Posterior vena cava (tissue), 2 donors: ENCODE data around the gene RAE1. TPM values are rescaled to one million over a fixed set of nuclear protein-coding genes. Genes with fewer than 3 reads are reported as not detected.
A peak's percentile ranks its signal among the peaks of the same experiment; 100 is the strongest.

Experiments used
- DNase-seq: peaks from one replicate; pipeline ENCODE4 v3.0.0-alpha.2; 2020; ENCODE audit warnings: low spot score
- intact Hi-C, 2 donors: fragments of 100-400 bp; cut with DNase I; formaldehyde crosslinking; loops; one replicate each; pipeline versions ENCODE4 v1.14.1 to v1.14.2; 2022 to 2023
- long read RNA-seq, 2 donors: library from polyadenylated mRNA; unstranded; transcript quantifications; one replicate each; pipeline ENCODE4 v2.0.0, GENCODE V29; 2020 to 2021
- total RNA-seq, 2 donors: library from RNA; stranded (reverse); fragmentation: NEBNext Ultra II Directional; extraction: Animal tissue kit (Norgen Biotek cat#: 25700); gene quantifications; one replicate each; pipeline ENCODE4 v1.2.1, GENCODE V29; 2021
- donor health status: DM: yes; HTN: yes; CAD: no.
- donor health status: DM: yes; HTN: yes; CAD: no.

The RAE1 gene
- 10 to 100 TPM; 10.6 to 14.3 TPM for total RNA-seq
- long read RNA-seq, donor 1, transcript RAE1-203 (12 exons, 2,639 nt) = major isoform, 12 of 13 reads
- long read RNA-seq, donor 1, partial matches to known transcripts = 0 of 13 reads
- long read RNA-seq, donor 1, other reads (novel, unspliced or antisense) = 1 of 13 reads
- long read RNA-seq, donor 2, transcript RAE1-203 (12 exons, 2,639 nt) = major isoform, 75 of 85 reads
- long read RNA-seq, donor 2, partial matches to known transcripts = 1 of 85 reads
- long read RNA-seq, donor 2, other reads (novel, unspliced or antisense) = 5 of 85 reads

DNA sequence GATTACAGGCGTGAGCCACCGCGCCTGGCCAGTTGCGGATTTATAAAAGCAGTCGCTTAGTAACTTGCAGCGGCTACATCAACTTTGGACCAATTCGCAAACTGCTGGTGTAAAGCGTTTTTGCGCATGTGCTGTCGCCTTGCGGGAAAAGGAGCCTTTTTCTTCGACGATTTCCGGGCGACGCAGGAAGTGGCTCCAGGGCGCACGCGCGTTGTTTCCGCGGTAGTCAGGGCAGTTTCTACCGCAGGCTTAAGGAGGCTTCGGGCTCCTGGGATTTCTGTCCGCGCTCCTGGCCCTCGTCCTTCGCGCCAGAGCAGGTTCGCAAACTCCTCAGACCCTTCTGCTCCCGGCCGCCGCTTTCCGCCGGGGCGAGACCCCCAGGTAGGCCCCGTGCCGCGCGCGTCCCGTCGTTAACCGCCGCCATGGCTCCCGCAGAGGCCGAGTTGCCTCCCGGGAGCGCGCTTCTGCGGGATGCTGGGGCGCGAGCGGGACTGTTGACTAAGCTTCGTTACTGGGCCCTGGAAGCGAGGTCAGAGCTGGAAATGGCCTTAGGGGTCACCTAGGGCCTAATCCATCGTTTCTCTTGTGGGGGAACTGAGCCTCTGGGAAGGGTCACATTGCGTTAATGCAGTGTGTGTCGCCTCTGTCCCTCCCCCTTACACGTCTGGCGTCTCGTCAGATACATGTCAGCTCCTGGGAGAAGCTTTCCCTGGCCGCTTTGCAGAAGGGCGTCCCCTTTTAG is at the start of gene RAE1:
RAE1 (plus strand) TSS at position 214 of the 742 bp plus-strand sequence. CDS start 2,784 bp downstream, outside the sequence.
- DNase-seq = peak; percentile 97
- intact Hi-C loops = no loop called here

- DNase-seq = no peak
- intact Hi-C loops = no loop called here
These were observed 44.3 kb upstream of the RAE1 start for GRCh38 chr20:57306747-57307146.

- DNase-seq = no peak
- intact Hi-C loops = no loop called here
These were observed 42.4 kb upstream of the RAE1 start for GRCh38 chr20:57308451-57309271.

DNA sequence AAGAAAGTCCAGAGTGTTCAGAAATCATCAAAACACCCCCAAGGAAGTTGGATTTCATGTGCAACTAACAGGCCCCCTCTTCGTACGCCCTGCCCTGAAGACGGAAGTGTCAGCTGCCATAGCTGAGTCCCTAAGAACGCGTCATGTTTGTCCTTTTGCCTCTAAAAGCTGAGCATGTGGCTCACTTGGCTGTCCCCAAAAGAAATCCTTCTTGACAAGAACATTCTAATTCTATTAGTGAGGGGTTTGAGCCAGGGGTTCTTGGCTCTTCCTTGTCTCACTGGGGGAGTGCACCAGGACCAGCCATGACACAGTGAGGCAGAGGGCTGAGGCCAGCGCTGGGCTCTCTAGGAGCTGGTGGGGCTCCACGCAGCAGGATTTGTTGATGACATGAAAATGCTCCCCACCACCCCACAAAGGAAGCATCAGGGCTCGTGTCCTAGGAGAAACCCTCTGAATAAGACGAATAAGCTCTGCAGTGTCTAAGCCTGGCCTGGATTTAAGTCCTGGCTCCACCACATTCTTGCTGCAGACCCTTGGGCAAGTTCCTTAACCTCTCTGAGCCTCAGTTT is 41.4 kb upstream of the RAE1 start:
- no peak for DNase-seq

DNA sequence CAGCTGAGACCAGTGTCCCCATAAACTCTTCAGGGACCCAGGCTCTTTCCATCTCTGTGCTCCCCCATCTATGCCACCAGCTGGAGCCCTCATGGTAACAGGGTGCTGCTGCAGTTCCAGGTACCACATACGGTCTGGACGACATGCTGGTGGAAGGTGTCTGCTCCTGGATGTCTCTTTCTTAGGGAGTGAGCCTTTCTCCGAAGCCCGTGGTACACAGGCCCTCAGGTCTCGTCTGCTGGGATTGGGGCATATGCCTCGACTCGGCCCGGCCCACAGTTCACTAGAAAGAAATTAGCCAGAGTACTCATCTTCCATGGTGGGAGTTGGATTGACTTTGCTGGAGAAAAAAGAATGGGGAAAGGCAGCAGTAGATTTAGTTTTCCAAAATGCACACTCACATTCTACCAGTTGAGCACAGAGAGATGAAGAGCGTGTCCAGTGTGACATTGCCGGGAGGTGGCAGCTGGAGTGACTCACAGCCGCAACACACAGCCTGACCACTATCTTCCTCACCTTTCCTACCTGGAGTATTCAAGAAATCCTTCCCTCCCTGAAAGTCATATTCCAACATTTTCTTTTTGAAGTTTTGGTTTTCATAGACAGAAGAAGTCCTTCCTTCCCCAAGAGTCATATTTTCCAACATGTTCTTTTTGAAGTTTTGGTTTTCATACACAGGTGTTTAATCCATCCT is 40.1 kb upstream of the RAE1 start:
- DNase-seq = no peak
- intact Hi-C loops = no loop called here

More for the DNA sequence above, 41.4 kb upstream of the RAE1 start:
- intact Hi-C loops = no loop called here

GRCh38 chr20:57312138-57312537 is 38.9 kb upstream of the RAE1 start:
- no peak for DNase-seq
- intact Hi-C loops = no loop called here

DNA sequence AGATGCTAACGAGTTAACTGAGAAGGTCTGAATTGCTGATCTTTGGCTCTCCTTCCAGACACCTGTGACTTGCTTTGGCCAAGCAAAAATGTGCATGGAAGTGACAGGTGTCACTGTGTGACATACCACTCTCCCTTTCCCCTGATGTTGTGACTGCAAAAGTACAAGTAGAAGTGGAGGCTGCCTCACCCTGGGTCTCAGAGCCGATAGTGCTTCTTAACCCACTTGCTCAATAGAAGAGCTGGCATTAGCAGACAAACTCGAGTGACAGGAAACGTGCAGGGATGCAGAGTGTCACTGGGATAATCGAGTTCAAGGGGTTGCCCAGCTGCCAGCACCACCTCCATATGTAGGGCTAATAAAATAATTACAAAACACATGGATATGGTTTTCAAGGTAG is 37.8 kb upstream of the RAE1 start:
- no peak for DNase-seq

GRCh38 chr20:57313951-57314350 is 37.1 kb upstream of the RAE1 start:
- intact Hi-C loops = no loop called here
- DNase-seq = no peak

More for the DNA sequence above, 37.8 kb upstream of the RAE1 start:
- intact Hi-C loops = no loop called here

- intact Hi-C loops = no loop called here
- DNase-seq = no peak
These were observed 35.7 kb upstream of the RAE1 start for GRCh38 chr20:57315083-57315975.

GRCh38 chr20:57315976-57316480 is 35.0 kb upstream of the RAE1 start:
- intact Hi-C loops = no loop called here

GRCh38 chr20:57316795-57317201 is 34.3 kb upstream of the RAE1 start:
- no peak for DNase-seq
- intact Hi-C loops = no loop called here

More at GRCh38 chr20:57315976-57316480, 35.0 kb upstream of the RAE1 start:
- no peak for DNase-seq

- DNase-seq = no peak
- intact Hi-C loops = no loop called here
These were observed 33.7 kb upstream of the RAE1 start for GRCh38 chr20:57317316-57317788.

- no peak for DNase-seq
- intact Hi-C loops = no loop called here
These were observed 33.2 kb upstream of the RAE1 start for GRCh38 chr20:57317789-57318371.

GRCh38 chr20:57319584-57319983 is 31.5 kb upstream of the RAE1 start:
- intact Hi-C loops = no loop called here
- DNase-seq = no peak

- no peak for DNase-seq
- intact Hi-C loops = no loop called here
These were observed 30.7 kb upstream of the RAE1 start for GRCh38 chr20:57320358-57320757.

DNA sequence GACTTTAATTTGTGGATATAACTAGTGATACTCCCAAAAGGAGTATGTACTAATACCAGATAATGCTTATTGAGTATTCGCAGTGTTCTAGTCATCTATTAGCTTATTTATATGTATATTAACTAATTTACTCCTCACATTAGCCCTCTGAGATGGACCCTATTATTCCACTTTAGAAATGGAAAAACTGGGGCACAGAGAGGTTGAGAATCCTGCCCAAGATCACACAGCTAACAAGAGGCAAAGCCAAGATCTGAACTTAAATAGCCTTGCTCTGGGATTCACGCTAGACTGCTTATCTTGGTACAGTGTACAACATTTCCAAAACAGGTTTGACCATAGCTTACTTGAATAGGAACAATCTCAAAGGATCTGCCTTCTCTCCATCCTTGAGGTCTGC is 29.9 kb upstream of the RAE1 start:
- intact Hi-C loops = no loop called here
- DNase-seq = no peak

- DNase-seq = no peak
- intact Hi-C loops = no loop called here
These were observed 28.6 kb upstream of the RAE1 start for GRCh38 chr20:57322476-57322875.
